HG03558 (cell line): ENCODE measurements around the gene TAS1R2.

Experiments
- ATAC-seq: cut with Tn5 transposase; IDR thresholded peaks from one replicate; pipeline ENCODE4 v1.9.1; 2021; ENCODE audit warnings: moderate number of reproducible peaks; ENCODE audit not compliant: unreplicated experiment; ENCODE audit errors: extremely low read depth

The TAS1R2 gene

GRCh38 chr1:18884727-18885126 is 25.3 kb upstream of the TAS1R2 start:
- ATAC-seq = no peak

- no peak for ATAC-seq
Measured at GRCh38 chr1:18884419-18884717, 24.9 kb upstream of the TAS1R2 start.

- no peak for ATAC-seq
Measured at GRCh38 chr1:18883636-18884418, 24.4 kb upstream of the TAS1R2 start.

GRCh38 chr1:18883079-18883478 is 23.6 kb upstream of the TAS1R2 start:
- no peak for ATAC-seq

- ATAC-seq = no peak
Measured at GRCh38 chr1:18882486-18882885, 23.0 kb upstream of the TAS1R2 start.

- no peak for ATAC-seq
Measured at GRCh38 chr1:18881642-18882431, 22.4 kb upstream of the TAS1R2 start.

- ATAC-seq = no peak
Measured at GRCh38 chr1:18881164-18881563, 21.7 kb upstream of the TAS1R2 start.

- no peak for ATAC-seq
Measured at GRCh38 chr1:18880585-18880984, 21.1 kb upstream of the TAS1R2 start.

- no peak for ATAC-seq
Measured at GRCh38 chr1:18879791-18880309, 20.4 kb upstream of the TAS1R2 start.

GRCh38 chr1:18879215-18879790 is 19.8 kb upstream of the TAS1R2 start:
- ATAC-seq = no peak

GRCh38 chr1:18878538-18879214 is 19.2 kb upstream of the TAS1R2 start:
- ATAC-seq = no peak

GRCh38 chr1:18877282-18877681 is 17.8 kb upstream of the TAS1R2 start:
- no peak for ATAC-seq

GRCh38 chr1:18876210-18876609 is 16.8 kb upstream of the TAS1R2 start:
- no peak for ATAC-seq

GRCh38 chr1:18875796-18876128 is 16.3 kb upstream of the TAS1R2 start:
- no peak for ATAC-seq

- ATAC-seq = no peak
Measured at GRCh38 chr1:18875107-18875795, 15.8 kb upstream of the TAS1R2 start.

- no peak for ATAC-seq
Measured at GRCh38 chr1:18874600-18874999, 15.1 kb upstream of the TAS1R2 start.

- no peak for ATAC-seq
Measured at GRCh38 chr1:18874036-18874435, 14.6 kb upstream of the TAS1R2 start.

- ATAC-seq = no peak
Measured at GRCh38 chr1:18872071-18872611, 12.7 kb upstream of the TAS1R2 start.

GRCh38 chr1:18871401-18872070 is 12.1 kb upstream of the TAS1R2 start:
- no peak for ATAC-seq
